ENCODE measurements around the gene PES1. TPM values are rescaled to one million over a fixed set of nuclear protein-coding genes. Genes with fewer than 3 reads are reported as not detected.

The PES1 gene
- total RNA-seq, 1 donor from 2014 or later = 168 TPM

DNA sequence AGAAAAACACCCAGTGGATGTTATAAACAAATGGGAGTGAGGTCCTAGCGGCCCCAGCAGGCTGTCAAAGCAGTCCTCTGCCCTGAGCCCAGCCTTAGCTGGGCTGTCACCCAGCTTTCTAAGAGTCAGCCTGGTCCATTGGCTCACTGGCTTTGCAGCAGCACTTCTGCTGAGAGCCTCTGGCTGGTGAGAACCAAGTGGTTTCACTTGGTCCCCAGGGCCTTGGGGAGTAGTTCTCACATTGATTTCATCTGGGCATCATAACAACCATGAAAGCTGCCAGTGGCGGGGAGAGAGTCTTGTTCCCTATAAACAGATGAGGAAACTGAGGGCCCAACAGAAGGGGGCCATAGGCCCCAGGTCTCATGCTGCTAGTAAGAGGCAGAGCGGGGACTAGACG is 56.5 kb downstream of the PES1 start:
- Mint-ChIP-seq H3K36me3 (ENCODE audit: low read depth) (no peaks in the 10 kb centered on the region), H3K4me3 (no peak overlapping the region), H3K4me1 (ENCODE audit: low read depth) (peaks cover 5% of the 10 kb centered on the region), H3K27me3 (ENCODE audit: insufficient read depth) (peaks cover 4% of the 10 kb centered on the region), H3K27ac (no peak overlapping the region), H3K9me3 (no peaks in the 10 kb centered on the region)
- DNase-seq (ENCODE audit: low spot score) = no peak
- intact Hi-C loops (cut with micrococcal nuclease) = no loop called here

DNA sequence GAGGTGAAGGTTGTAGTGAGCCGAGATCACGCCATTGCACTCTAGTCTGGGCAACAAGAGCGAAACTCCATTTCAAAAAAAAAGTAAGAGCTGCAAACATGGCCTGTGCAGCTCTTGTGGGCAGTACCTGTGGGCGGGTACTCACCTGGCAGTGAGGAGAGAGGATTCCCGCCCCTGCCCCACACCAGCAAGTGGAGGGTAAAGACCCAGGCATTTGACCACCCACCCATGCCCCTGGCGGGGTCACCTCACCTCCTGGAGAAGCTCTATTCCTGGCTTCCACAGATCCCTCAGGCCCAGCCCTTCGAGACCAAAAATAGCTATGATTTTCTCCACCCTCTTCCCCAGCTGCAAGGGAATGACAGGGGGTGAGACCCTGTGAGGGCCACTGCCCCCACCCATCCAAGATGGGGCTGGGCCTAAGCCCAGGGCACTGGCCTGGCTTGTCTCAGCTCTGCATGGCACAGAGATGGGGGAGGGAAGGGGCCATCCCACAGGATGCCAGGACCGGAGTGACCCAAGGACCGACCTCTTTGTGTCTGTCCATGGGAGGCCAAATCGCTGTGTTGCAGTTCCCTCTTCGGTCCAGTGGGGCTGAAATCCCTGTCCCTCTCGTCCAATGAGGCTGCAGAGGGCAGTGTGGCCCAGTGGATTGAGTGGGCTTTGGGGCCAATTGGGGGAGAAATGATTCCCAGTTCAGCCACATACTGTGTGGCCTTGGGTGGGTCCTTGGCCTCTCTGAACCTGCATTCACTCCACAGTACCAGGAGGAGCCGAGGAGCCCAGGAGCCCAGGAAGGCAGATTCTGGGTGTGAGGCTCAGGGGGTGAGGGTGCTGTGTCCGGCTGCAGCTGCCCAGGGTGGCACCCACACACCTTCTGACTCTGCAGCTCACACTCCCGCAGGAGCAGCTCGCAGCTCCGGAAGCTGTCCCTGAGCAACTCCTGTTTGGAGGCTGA is 59.8 kb downstream of the PES1 start:
- no peaks in the 10 kb centered on the region for H3K36me3 Mint-ChIP-seq (ENCODE audit: low read depth)
- no peak overlapping the region for H3K27ac Mint-ChIP-seq
- peaks cover 5% of the 10 kb centered on the region for H3K4me1 Mint-ChIP-seq (ENCODE audit: low read depth)
- no peak for DNase-seq (ENCODE audit: low spot score)
- H3K9me3 Mint-ChIP-seq = no peaks in the 10 kb centered on the region
- no peaks in the 10 kb centered on the region for H3K27me3 Mint-ChIP-seq (ENCODE audit: insufficient read depth)
- no peak overlapping the region for H3K4me3 Mint-ChIP-seq
- intact Hi-C loops (cut with micrococcal nuclease) = no loop called here

DNA sequence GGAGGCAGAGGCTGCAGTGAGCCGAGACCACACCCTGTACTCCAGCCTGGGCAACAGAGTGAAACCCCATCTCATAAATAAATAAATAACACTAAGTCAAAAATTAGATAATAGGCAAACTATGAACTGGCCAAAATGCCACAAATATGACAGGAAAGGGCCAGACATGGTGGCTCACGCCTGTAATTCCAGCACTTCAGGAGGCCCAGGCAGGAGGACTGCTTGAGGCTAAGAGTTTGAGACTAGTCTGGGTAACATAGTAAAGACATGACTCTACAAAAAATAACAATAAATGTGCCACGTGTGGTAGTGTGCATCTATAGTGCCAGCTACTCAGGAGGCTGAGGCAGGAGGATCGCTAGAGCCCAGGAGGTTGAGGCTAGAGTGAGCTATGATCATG is 65.1 kb downstream of the PES1 start:
- Mint-ChIP-seq H3K27me3 (ENCODE audit: insufficient read depth) (peaks cover 9% of the 10 kb centered on the region), H3K9me3 (no peaks in the 10 kb centered on the region), H3K27ac (no peak overlapping the region), H3K36me3 (ENCODE audit: low read depth) (no peaks in the 10 kb centered on the region), H3K4me1 (ENCODE audit: low read depth) (no peaks in the 10 kb centered on the region), H3K4me3 (no peak overlapping the region)
- intact Hi-C loops (cut with micrococcal nuclease) = no loop called here
- no peak for DNase-seq (ENCODE audit: low spot score)

Other genes with a start within 250 kb of the PES1 start
- 308 and 310 TPM in 2 replicates for gene SF3A1, start 235.0 kb downstream of the PES1 start, total RNA-seq
- gene CCDC157, start 234.9 kb downstream of the PES1 start, total RNA-seq = 2.4 and 3.0 TPM in 2 replicates
- 10.3 and 13.2 TPM in 2 replicates for gene RNF215, start 204.5 kb downstream of the PES1 start, total RNA-seq
- 25.6 and 27.0 TPM in 2 replicates for gene SEC14L2, start 194.9 kb downstream of the PES1 start, total RNA-seq
- gene MTFP1, start 166.1 kb downstream of the PES1 start, total RNA-seq = 72.0 and 72.9 TPM in 2 replicates
- not detected in 2 replicates for gene SEC14L3, start 119.9 kb downstream of the PES1 start, total RNA-seq
- gene SEC14L4, start 86.2 kb downstream of the PES1 start, total RNA-seq = not detected in 2 replicates
- gene SEC14L6, start 45.2 kb downstream of the PES1 start, total RNA-seq = not detected in 2 replicates
- gene GAL3ST1, start 17.2 kb downstream of the PES1 start, total RNA-seq = not detected in 2 replicates
- 0.23 and 0.34 TPM in 2 replicates for gene TCN2, start 15.3 kb upstream of the PES1 start, total RNA-seq
- gene SLC35E4, start 43.9 kb upstream of the PES1 start, total RNA-seq = 8.2 and 8.3 TPM in 2 replicates
- gene DUSP18, start 76.0 kb upstream of the PES1 start, total RNA-seq = 9.6 and 9.8 TPM in 2 replicates
- gene OSBP2, start 103.0 kb upstream of the PES1 start, total RNA-seq = 1.6 and 1.9 TPM in 2 replicates